Thyroid gland (tissue), 4 donors: Measurements from ENCODE around the gene EPOP.

Experiments
- POLR2A ChIP-seq, 2 donors: fragments of 450-650 bp; IDR thresholded peaks; one replicate each; pipeline ENCODE4 v1.6.1; 2017; ENCODE audit warnings: antibody characterized with exemption in 2 of 2, mild to moderate bottlenecking in 2 of 2, moderate library complexity in 1 of 2
- TF ChIP-seq, protein P1 (sequence below), 6 experiments: fragments of 200-600 bp in 3 of 6; fragments of 450-650 bp in 3 of 6; sonication (generic) in 3 of 6; IDR thresholded peaks; one replicate each; pipeline ENCODE4 v1.5.1; 2016 to 2019; ENCODE audit warnings: antibody characterized with exemption in 6 of 6, mild to moderate bottlenecking in 2 of 6, inconsistent platforms in 1 of 6, moderate library complexity in 1 of 6

DNA sequence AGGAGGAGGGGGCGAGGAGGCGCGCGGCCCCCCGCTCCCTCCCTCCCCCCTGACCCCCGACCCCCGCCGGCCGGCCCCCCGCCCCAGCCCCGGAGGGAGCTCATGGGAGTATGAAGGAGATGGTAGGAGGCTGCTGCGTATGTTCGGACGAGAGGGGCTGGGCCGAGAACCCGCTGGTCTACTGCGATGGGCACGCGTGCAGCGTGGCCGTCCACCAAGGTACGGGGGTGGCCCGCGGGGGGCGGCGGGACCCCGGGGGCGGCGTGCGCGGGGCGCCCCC is 30.7 kb upstream of the EPOP start:
- no peak for TF ChIP-seq POLR2A (IDR thresholded peaks at IDR 0.05)
- TF ChIP-seq, protein P1, sequence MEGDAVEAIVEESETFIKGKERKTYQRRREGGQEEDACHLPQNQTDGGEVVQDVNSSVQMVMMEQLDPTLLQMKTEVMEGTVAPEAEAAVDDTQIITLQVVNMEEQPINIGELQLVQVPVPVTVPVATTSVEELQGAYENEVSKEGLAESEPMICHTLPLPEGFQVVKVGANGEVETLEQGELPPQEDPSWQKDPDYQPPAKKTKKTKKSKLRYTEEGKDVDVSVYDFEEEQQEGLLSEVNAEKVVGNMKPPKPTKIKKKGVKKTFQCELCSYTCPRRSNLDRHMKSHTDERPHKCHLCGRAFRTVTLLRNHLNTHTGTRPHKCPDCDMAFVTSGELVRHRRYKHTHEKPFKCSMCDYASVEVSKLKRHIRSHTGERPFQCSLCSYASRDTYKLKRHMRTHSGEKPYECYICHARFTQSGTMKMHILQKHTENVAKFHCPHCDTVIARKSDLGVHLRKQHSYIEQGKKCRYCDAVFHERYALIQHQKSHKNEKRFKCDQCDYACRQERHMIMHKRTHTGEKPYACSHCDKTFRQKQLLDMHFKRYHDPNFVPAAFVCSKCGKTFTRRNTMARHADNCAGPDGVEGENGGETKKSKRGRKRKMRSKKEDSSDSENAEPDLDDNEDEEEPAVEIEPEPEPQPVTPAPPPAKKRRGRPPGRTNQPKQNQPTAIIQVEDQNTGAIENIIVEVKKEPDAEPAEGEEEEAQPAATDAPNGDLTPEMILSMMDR (IDR thresholded peaks at IDR 0.05), result no peak
